ENCODE measurements around the gene PEX10. TPM values are rescaled to one million over a fixed set of nuclear protein-coding genes. Genes with fewer than 3 reads are reported as not detected.

PEX10 gene
- total and polyA plus RNA-seq, 8 donors: 10.1 to 16.8 (median 12.2) TPM

DNA sequence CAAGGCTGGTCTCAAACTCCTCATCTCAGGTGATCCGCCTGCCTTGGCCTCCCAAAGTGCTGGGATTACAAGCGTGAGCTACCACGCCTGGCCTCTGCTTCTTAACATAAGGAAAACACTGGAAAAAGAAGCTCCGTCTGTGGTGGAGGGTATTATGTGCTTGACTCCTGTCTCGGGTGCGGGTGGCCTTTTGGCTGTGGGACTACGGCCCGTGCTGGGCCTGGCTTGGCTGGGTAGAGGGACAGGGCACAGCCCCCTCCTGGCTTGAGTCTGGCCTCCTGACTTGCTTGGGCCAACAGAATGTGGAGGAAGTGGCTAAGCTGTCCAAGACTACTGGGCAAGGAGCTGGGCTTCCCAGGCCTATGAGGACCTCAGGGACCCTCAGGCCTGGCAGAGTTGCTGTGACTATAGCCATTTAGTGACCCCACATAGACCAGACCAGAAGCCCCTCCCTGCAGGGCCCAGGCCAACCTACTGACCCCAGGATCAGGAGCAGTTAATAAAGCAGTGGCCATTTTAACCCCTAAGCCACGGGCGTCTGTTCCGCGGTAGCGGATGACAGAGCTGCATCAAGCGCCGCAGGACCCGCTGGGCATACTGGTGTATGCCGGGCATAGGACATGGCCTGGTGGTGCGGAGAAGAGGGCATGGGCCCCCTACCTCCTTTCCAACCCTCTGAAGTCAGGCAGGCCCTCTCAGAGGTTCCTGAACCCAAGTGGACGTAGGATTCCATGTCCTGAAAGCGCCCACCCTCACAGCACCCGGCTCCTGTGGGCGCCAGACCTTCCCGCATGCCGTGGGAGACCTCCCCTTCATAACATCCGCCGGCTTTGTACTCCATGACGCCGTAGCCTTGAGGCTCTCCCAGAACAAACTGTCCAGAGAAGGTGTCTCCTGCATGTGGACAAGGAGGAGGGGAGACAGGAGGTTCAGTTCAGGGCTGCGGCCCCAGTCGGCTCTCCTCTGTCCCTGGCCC lies 25.4 kb downstream of the PEX10 start:
- Histone ChIP-seq H3K9me3 (no peaks in the 10 kb centered on the region), H3K36me3 (no peaks in the 10 kb centered on the region), H3K27me3 (no peaks in the 10 kb centered on the region), H3K4me3 (no peak overlapping the region), H3K4me1 (peaks cover 4 to 8% (median 6%) of the 10 kb centered on the region in 3 donors), H3K27ac (no peak overlapping the region)
- ATAC-seq (no peak), FAIRE-seq (no peak), DNase-seq (peak in 3 of 6 donors; percentile 12 to 69 (median 15))
- TF ChIP-seq, protein P1, sequence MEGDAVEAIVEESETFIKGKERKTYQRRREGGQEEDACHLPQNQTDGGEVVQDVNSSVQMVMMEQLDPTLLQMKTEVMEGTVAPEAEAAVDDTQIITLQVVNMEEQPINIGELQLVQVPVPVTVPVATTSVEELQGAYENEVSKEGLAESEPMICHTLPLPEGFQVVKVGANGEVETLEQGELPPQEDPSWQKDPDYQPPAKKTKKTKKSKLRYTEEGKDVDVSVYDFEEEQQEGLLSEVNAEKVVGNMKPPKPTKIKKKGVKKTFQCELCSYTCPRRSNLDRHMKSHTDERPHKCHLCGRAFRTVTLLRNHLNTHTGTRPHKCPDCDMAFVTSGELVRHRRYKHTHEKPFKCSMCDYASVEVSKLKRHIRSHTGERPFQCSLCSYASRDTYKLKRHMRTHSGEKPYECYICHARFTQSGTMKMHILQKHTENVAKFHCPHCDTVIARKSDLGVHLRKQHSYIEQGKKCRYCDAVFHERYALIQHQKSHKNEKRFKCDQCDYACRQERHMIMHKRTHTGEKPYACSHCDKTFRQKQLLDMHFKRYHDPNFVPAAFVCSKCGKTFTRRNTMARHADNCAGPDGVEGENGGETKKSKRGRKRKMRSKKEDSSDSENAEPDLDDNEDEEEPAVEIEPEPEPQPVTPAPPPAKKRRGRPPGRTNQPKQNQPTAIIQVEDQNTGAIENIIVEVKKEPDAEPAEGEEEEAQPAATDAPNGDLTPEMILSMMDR (IDR thresholded peaks at IDR 0.05): no peak
- intact Hi-C loops (cut with DNase I): no loop called here
- WGBS, 2 donors: 93% methylated on average over 30 of the region's 30 CpGs

DNA sequence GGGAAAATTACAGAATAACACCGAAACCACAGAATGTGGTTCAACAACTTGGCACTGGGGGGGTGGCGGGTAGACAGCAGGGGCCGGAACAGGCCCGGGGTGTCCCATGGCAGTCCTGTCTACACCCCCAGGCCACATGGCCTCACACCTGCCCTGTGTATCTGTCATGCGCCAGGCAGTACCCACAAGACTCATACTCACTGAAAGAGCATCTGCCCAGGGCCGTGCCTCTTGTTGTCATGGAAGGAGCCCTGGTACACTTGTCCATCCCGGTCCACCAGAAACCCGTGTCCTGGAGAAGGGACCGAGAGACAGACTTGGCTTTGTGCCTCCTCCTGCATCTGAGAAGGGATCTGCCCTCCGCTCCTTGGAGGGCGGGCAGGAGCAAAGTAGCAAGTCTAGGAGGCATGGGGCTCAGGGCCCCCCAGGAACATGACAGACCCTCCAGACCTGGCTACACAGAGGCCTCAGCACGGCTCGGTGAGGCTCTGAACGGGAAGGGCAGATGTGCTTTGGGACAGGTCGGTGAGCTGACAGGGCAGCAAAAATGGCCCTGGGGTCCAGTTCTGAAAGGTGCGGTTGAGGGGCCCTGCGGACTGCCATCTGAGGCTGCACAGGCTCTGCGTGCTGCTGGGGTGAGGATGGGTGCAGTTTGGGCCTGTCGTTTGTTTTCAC lies 26.6 kb downstream of the PEX10 start:
- FAIRE-seq: no peak
- H3K4me3 ChIP-seq: no peak overlapping the region
- H3K36me3 ChIP-seq: no peaks in the 10 kb centered on the region
- H3K9me3 ChIP-seq: no peaks in the 10 kb centered on the region
- no peak for ATAC-seq
- intact Hi-C loops (cut with DNase I): no loop called here
- TF ChIP-seq, protein P1 (IDR thresholded peaks at IDR 0.05): no peak
- DNase-seq: peak in 3 of 6 donors; percentile 10 to 43 (median 13)
- H3K27me3 ChIP-seq: no peaks in the 10 kb centered on the region
- WGBS, 2 donors: 85 to 93% methylated on average over 19 of the region's 19 CpGs
- H3K27ac ChIP-seq: no peak overlapping the region
- peaks cover 4 to 6% (median 6%) of the 10 kb centered on the region in 3 donors for H3K4me1 ChIP-seq

DNA sequence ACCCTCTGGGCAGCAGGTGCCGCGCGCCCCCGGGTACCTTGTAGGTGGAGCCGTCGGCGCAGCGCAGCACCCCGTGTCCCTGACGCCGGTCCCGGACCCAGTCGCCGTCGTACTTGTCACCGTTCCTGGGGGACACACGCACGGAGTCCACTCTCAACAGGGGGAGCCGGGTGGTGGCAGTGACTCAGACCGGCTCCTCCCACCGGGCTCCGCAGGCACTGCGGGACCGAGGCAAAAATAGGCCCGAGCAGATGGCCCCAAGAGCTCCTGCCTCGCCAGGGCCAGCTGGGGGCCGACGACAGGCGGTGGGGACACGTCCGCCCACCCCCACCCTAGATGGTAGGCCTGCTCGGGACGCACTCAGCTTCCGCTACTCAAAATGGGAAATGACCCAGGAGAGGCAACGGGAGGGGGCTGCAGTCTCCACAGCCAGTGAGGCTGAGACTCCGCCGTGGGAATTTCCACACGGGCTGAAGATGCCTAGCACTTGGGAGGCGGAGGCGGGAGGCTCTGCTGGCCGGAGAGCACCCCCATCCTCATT lies 27.4 kb downstream of the PEX10 start:
- no peak for ATAC-seq
- peak in 2 of 6 donors; percentile 34 to 71 for DNase-seq
- H3K27me3 ChIP-seq: no peaks in the 10 kb centered on the region
- TF ChIP-seq, protein P1 (IDR thresholded peaks at IDR 0.05): no peak
- WGBS, 2 donors: 79 to 82% methylated on average over 41 of the region's 41 CpGs
- no peak for FAIRE-seq
- H3K36me3 ChIP-seq: no peaks in the 10 kb centered on the region
- intact Hi-C loops (cut with DNase I): loop anchor here in 1 of 3 donors (5.0 kb wide), 1 partner anchor 188 kb away; no protein-coding TSS in a partner anchor
- no peaks in the 10 kb centered on the region for H3K9me3 ChIP-seq
- H3K4me3 ChIP-seq: no peak overlapping the region
- H3K4me1 ChIP-seq: no peaks in the 10 kb centered on the region
- no peak overlapping the region for H3K27ac ChIP-seq

DNA sequence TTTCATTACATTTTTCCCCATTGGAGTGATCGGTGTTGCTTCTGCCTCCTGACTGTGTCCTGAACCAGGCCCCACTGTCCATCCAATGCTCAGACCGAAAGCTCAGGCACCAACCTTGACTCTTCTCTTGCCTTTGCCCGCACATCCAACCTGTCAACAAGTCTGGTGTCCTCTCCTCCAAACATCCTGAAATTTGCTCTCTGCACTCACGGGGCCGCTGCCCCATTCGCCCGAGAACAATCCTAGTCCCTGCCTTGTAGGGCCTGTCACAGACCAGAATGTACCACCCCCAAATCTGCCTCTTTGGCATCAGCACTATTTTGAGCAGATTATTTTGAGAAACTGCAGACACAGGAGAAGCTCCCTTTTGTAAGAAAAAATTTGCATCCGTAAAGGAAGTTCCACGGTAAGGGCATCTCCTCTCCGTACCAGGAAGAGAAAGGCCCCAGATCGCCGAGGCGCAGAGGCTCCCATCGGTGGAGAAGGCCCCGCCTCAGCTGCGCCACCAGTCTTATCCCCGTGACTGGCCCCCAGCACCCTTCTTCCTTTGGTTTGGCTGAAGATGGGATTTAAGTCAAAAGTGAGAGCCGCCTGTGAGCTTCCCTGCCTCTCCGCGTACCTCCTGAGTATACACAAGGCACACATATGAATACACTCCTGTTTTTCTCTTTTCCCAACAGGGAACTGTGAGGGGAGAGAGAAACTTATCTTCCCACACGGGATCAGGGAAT lies 28.1 kb downstream of the PEX10 start:
- Histone ChIP-seq H3K9me3 (no peaks in the 10 kb centered on the region), H3K4me3 (no peak overlapping the region), H3K27me3 (no peaks in the 10 kb centered on the region), H3K36me3 (no peaks in the 10 kb centered on the region), H3K27ac (no peak overlapping the region), H3K4me1 (no peaks in the 10 kb centered on the region)
- ATAC-seq (no peak), DNase-seq (peak in 1 of 6 donors; percentile 11), FAIRE-seq (no peak)
- TF ChIP-seq, protein P1 (IDR thresholded peaks at IDR 0.05): no peak
- 86 to 91% methylated on average over 21 of the region's 21 CpGs for WGBS, 2 donors
- intact Hi-C loops (cut with DNase I): loop anchor here in 1 of 3 donors (5.0 kb wide), 1 partner anchor 187 kb away; no protein-coding TSS in a partner anchor

All from pancreas (tissue), 10 donors.